GM18858 (cell line): ENCODE data around the gene ING3.

ENCODE experiments used
- ATAC-seq: cut with Tn5 transposase; IDR thresholded peaks from one replicate; pipeline ENCODE4 v1.9.1; 2021; ENCODE audit not compliant: unreplicated experiment

ING3 gene, protein sequence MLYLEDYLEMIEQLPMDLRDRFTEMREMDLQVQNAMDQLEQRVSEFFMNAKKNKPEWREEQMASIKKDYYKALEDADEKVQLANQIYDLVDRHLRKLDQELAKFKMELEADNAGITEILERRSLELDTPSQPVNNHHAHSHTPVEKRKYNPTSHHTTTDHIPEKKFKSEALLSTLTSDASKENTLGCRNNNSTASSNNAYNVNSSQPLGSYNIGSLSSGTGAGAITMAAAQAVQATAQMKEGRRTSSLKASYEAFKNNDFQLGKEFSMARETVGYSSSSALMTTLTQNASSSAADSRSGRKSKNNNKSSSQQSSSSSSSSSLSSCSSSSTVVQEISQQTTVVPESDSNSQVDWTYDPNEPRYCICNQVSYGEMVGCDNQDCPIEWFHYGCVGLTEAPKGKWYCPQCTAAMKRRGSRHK

DNA sequence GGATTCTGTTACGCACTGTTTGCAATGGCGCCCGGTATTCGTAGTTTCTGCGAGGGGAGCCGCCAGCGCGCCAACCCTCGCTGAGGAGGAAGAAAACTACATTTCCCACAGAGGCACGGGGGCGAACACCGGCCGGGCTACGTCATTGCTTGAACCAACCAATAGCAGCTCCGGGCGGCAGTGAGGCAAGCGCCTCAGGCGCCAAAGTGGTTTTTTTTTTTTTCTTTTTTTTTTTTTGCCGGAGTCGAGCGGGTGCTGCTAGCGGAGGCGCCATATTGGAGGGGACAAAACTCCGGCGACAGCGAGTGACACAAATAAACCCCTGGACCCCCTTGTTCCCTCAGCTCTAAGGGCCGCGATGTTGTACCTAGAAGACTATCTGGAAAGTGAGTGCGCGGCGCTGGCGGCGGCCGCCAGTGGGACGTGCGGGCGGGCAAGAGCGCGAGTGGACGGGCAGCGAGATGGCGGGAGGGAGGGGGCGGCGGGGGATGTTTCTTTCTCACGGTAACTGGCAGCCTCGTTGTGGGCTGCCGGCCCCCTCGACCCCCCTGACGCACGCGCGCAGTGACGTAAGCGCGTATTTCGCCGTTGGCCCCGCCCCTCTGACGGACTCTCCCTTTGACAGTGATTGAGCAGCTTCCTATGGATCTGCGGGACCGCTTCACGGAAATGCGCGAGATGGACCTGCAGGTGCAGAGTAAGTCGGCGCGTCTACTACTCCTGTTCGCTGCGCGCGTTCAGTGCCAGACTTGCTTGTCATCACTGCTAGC, at the start of gene ING3:
Gene ING3, plus strand, starts transcription at position 239 of the 770 bp plus-strand sequence. Its CDS starts 120 bp downstream, at position 359.
- peak; percentile 96 for ATAC-seq

DNA sequence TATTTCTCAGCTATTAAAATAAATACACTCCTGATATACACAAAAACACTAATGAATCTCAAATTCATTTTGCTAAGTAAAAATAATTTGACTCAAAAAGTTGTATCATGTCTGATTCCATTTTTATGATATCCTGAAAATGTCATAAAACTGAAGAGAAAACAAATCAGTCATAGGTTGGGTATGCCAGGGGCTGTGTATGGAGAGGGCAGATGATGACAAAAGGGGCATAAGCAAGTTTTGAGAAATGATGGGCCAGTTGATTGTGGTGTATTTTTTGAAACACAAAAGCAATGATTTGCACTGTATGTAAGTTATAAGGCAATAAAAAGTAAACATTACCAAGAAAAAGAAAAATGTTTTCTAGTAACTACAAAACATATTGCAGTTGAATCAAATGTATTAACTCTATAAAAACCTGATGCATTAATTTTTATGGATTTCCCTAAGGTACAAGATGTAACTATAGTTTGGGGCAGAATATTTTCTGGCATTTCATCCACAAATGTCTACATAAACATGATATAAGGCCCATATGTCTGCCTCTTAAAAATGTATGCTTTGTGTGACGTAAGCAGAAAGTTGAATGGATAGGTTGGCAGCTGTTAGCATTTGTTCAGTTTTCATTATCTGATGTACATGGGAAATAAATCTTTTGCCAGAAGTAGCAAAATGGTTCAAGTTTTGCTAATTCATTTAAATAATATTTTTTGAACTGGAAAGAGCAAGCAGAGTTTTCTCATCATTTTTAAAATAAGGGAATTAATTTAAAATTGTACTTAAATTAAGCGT, 35.1 kb upstream of the ING3 start:
- no peak for ATAC-seq

DNA sequence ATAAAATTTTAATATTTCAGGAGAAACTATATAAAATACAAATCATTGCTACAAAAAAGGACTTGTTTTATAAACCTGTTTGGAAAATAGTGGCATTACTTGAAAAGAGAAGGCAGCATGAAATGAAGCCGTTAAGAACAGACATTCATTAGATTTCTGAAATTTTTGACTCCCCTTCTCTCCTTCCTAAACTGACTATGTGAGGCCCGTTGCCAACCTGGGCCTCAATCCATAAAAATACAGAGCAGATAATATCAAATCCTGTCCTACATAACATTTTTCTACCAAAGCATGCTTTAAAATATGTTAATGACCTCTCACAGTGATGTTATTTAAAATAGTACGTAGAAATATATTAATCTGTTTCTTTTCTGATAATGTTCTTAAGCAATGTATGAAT, 34.5 kb upstream of the ING3 start:
- ATAC-seq: no peak

DNA sequence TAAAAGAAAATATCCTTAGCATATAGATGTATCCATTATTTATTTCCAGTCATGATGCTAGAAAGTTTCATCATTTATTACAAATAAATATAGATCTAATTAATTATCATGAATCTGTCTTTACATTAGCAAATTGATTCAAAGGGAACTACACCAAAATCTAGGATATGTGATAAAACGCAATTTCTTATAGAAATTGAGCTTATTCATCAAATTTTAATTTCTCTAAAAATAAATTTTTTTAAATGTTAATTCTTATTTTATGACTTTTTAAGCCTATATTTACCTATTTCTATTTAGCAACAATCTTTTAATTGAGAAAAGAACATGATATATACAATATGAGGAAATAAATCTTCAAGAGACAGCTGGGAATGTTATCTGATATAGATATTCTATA, 34.0 kb upstream of the ING3 start:
- ATAC-seq: no peak

DNA sequence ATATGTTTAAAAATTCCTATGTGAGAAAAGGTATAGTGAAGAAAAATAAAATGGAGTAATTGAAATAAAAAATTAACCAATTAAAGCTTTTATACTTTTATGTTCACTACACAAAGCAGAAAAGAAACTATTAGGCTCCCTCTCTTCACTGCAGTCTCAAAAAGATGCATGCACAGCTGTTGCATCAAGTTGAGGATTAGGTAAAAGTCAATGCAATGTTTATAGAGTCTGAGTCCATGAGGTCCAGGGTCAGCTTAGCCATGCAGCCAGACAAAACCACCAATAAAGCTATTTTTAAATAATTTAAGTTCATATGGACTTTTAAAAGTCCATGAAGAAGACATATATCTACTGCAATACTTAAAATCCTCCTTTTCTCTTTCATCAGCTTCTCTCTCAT, 31.1 kb upstream of the ING3 start:
- ATAC-seq: no peak

DNA sequence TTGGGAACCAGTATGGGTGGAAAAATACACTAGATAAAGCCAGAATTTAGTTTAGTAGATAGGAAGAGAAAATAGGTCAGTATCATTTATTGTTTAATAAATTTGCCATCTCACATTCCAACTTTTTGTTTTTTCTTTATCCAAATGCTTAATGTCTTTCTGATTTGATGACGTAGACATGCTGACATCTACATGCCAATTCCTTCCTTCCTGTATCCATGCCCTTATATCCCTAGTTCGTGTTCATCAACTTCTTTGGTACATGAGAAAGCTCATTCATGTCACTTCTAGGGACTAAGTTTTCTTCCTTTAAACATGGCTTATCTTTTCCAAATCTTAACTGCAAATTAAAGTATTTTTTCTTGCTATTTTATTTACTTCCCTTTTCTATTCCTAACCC, 30.5 kb upstream of the ING3 start:
- ATAC-seq: no peak

DNA sequence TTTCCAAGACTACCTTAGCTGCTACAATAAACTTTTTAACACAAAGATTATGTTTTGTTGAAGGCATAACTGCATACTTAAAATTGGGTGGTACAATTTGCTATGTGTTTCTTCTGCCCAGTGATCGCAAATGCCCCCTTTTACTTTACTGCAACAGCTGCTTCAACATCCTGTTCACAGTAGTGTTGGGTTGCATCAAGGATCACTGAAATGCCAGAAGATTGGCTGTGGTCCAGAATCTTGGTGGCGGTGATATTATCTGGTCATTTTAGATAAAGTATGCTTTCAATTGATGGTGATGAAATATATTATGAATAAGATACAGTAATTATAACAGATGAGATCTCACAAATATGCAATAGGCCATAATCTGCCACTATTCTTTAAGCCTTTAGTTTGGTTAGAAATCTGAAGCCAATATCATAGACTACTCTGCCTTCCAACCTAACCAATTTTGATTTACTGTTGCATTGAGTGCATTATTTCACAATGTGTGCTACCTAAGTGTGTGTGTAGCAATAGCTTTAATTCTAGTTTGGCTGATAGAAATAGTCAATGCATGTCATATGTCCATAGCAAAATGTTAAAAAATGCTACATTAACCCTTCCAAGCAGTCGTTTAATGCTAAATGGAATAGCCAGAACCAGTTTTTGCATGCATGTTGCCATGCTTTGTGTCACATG, 29.8 kb upstream of the ING3 start:
- ATAC-seq: no peak

DNA sequence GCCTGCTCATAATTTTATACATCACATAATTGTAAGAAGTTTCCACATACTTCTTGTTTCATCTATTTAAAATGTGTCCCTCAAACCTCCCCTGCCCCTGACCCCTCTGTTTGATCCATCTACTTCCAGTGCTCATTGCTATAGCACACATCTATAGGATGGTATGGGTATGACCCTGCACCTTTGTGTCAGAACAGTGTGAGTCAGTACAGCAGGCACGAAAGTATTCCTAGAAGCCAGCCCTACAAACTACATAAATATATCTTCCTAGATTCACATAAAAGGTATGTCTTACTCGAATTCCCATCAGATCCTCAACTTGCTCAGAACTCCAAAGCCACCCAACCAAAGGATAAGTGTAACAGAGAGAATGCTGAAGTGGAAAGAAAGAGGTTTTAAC, 25.7 kb upstream of the ING3 start:
- no peak for ATAC-seq

DNA sequence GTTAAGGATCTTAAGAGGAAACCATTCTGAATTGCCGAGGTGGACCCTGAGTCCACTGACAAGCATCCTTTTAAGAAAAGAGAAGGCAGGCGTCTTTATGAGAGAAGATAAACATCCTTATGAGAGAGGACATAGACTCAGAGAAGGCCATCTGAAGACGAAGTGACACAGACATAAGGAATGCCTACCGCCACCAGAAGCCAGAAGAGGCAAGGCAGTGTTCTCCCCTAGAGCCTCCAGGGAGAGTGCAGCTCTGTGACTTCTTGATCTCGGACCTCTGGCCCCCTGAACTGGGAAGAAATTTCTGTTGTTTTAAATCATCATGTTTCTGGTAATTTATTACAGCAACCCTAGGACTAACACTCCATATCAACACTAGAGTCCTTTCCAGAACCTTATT, 25.2 kb upstream of the ING3 start:
- ATAC-seq: no peak

DNA sequence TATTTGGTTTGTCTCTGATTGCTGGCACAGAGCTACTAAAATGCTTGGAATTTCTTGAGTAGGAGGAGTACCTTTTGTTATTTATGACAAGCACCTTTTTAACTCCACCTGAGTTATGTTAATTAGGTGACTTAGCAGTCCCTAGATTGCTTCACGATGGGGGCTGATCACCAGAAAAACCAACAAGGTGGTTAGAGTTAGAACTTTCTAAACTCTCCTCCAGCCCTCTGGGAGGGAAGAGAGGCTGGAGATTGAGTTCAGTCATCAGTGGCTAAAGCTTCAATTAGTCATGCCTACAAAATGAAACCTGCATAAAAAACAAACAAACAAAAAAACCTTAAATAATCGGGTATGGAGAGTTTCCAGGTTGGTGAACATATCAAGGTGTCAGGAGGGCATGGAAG, 23.6 kb upstream of the ING3 start:
- ATAC-seq: no peak

DNA sequence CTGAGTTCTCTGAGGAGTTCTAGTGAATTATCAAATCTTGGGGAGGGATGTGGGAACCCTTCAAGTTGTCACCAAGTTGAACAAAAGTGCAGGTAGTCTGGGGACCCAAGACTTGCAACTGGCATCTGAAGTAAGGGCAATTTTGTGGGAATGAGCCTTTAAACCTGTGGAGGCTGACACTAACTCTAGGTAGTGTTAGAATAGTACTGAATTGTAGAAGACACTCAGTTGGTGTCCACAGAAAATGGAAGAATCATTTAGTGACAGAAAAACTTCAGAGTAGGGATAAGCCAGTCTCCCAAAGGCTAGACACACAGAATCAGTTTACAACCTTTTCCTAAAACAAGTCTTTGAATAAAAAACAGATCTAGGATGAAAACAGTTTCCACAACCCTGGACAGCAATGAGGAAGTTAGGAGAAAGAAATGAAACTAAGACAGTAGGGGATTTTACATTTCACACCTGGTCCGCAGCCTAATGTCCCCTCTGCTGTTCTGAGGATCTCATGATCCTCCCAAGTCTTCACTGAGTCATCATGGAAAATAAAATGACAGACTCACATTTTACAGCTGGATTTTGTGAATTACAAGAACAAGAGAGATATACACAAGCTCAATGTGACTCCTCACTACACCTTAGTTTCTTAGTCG, 23.0 kb upstream of the ING3 start:
- ATAC-seq: peak; percentile 81

DNA sequence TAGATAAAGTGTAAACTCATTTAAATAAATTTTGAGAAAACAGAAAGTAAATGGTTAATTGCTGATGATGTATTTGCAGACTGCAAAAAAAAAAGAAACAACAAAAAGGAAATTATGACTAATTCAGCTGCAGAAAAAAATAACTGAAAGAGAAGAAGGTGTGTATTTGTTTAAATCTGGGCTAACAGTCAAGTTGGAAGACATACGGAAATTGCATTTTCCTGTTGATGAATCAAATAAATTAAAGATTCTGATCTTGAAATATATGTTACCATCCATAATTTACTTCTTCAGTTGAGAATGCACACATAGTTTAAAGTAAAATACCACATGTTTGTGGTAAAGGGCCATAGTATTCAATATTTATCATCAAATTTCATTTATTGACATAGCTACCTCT, 19.3 kb upstream of the ING3 start:
- ATAC-seq: no peak

DNA sequence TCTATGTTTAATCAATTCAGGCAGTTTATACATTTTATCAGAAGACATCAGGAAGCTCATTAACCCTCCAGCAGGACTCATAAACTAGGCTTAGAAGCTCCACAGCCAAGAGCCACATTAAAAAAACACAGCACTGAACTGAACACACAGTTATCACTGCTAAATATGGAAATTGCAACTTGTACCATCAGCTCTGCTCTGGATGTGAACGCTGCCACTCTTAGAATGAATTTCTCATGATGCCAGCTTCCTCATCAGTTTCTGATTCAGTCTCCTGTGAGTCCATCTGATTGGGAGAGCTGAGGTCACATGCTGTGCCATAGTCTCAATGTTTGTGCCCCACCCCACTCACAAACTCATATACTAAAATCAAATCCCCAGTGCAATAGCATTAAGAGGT, 17.1 kb upstream of the ING3 start:
- no peak for ATAC-seq

DNA sequence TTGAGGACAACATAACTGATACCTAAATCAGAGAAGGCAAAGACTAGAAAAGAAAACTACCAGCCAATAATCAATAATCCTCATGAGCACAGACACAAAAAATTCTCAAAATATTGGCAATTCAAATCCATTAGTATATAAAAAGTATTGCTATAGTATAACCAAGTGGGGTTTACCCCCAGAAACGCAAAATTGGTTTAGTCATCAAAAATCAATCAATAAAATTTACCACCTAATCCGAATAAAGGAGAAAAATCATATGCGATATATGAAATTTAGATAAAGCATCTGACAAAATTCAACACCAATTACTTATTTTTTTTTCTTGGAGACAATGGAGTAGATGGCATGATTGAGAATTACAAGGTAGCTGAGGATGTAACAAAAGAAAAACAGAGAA, 11.2 kb upstream of the ING3 start:
- no peak for ATAC-seq

DNA sequence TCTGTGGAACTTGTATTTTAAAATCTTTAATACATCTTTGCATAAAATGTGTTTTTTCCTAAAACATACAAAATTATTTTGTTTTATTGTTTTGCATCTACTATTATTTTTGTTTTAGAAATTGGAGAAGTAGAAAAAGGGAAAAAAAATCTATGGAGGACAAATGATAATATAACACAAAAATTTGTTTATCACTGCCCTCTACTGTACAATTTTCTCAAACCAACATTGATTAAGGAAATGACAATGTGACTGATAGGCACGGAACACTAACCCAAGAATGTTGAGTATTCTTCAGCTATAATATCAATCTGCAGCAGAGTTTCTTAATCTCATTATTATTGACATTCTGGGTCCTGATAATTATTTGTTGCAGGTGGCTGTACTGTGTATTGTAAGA, 9.5 kb upstream of the ING3 start:
- peak; percentile 49 for ATAC-seq

DNA sequence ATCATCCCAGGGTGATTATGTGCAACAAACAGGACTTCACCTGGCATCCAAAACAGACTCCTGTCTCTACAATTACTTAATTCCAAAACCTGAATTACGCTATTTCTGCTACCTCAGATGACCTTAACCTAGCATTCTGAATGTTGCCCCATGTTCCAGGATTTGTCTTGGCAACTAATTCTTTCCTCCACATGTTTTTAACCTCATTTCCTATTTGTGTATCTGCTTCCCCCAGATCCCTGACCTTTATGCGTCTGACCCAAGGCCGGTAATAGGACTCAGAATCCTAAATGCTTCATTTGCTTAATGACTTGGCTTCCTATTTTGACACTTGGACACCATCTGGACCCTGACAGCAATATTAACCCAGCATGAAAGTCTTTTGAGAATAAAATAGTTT, 8.7 kb upstream of the ING3 start:
- ATAC-seq: no peak

DNA sequence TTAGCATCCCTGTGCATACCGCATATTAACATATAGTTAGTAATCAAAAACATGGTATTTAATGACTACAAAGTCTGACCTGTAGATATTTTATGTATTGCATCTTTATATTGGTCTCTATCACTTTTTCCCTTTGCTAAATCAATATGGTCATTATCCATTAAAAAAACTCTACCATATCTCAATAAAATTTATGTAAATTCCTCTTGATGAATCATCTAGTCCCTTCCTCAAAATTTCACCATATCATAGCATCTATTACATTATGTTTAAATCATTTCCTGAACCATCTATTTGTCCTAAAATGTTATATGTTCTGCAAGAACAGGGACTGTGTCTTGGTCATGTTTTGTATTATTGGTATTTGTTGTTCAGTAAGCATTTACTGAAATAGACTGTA, 7.7 kb upstream of the ING3 start:
- no peak for ATAC-seq

DNA sequence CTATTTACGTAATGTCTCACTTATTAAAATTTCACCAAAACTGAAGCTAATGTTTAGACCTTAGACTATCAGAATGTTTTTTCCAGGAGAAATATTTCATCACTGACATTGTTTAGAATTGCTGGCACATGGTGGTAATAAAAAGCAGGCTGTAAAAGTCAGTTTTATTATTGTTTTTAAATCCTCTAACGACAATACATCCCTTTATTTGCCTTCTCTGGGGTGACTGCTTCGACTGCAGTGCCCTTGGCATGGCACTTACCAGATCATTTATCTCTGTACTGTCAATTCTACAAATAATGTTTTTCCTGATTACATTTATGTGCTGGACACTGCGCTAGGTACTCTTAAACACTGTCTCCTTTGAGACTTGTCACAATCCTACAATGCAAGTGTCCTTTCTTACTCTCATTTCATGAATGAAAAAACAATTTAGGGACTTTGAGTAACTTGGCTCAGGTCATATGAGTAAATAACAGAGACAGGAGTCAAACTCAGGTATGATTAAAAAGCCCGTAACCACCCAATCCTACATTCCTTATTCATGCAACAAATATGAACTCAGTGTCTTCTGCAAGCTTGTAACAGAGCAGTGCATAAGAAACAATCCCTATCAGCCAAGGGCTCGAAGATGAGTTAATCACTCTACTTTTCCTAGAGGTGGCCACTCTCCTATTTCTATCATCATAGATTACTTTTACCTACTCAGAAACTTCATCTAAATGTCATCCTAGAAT, 5.6 kb upstream of the ING3 start:
- no peak for ATAC-seq

DNA sequence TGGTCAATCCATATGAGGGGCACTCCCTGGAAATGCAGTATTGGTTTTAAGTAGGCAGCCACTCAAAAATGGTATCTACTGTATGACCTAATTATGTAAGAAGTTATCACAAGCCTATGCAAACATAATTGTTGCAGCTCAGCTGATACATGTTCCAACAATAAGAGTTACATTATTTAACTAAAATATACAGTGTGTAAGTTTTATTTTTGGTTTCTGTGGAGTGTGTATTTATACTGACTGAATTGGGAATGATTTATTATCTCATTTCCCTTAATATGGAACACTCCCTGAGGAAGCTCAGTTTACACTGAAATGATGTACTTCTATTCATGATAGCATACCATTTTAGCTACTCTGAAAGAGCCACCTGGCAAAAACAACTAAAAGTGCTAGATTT, 2.6 kb upstream of the ING3 start:
- ATAC-seq: no peak

DNA sequence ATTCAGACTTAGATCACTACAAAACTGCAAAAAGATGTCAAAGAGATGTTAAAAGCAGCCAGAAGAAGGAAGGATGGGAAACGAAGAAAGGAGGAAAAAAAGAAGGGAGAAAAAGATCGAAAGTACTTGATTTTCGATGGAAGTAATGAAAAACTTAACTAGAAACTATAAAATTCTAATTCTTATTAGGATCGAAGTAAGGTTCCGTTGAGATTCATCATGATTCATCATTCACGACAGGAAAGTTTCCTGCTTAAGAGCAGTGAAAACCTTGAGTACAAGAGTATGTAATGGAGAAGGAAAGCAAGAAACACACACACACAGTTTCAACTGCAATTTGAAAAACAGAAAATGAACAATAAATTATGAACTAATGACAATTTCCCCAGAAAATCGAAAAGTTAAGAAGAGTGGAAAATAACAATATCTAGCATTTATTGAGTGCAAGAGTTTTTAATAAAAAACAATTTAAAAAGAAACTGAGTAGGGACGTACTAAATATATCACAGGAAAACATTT, 1.1 kb upstream of the ING3 start:
- ATAC-seq: no peak
